ENCODE data around the gene LUC7L2. TPM values are rescaled to one million over a fixed set of nuclear protein-coding genes. Genes with fewer than 3 reads are reported as not detected.
A peak's percentile ranks its signal among the peaks of the same experiment; 100 is the strongest.
"Not testable (repeated sequence)": the region's sequence is repeated elsewhere in the genome, so short reads cannot be mapped to it uniquely, and the experiment has no call there.

Gene LUC7L2
- total RNA-seq, 1 experiment from 2014 or later: 145 TPM

DNA sequence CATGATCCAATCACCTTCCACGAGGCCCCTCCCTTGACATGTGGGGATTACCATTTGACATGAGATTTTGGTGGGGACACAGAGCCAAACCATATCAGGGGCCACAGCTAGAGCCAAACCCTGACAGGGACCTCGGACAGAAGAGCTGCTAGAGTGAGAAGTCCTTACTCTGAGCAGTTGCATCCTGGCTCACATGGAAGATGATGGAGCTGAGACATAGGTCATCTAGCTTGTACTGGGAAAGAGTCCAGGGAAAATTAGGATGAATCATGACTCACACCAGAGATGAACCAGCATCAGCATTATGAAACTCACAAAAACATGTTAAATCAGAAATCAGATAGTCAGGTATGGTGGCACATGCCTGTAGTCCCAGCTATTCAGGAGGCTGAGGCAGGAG lies 31.3 kb upstream of the LUC7L2 start:
- no TSS peak for BruUV-seq (replicated peaks)
- intact Hi-C loops (cut with micrococcal nuclease): no loop called here
- Mint-ChIP-seq H3K36me3 (ENCODE audit: insufficient read depth, unreplicated experiment) (no peaks in the 10 kb centered on the region), H3K4me1 (ENCODE audit: insufficient read depth, unreplicated experiment) (no peaks in the 10 kb centered on the region), H3K27ac (ENCODE audit: low read depth, unreplicated experiment) (no peak overlapping the region), H3K27me3 (ENCODE audit: insufficient read depth, unreplicated experiment) (no peaks in the 10 kb centered on the region), H3K9me3 (ENCODE audit: unreplicated experiment) (no peaks in the 10 kb centered on the region), H3K4me3 (ENCODE audit: unreplicated experiment) (no peak overlapping the region)
- ChIA-PET CTCF (interaction anchor here (0.6 to 1.1 kb wide), 4 partner anchors 12 to 1324 kb away, joined by 3 to 5 read pairs (median 3); no protein-coding TSS in a partner anchor), POLR2A (interaction anchor here (1.0 to 1.9 kb wide), 5 partner anchors 9 to 96 kb away, joined by 3 to 10 read pairs (median 5); partner anchors contain the start of gene LUC7L2)
- peak; percentile 87 for DNase-seq (ENCODE audit: unreplicated experiment)
- no peak for TF ChIP-seq CTCF (IDR thresholded peaks at IDR 0.05; ENCODE audit: unreplicated experiment)

- no peaks in the 10 kb centered on the region for H3K27me3 Mint-ChIP-seq (ENCODE audit: insufficient read depth, unreplicated experiment)
- ChIA-PET CTCF (interaction anchor here (0.7 kb wide), 2 partner anchors 10 to 16 kb away, joined by 3 to 4 read pairs; no protein-coding TSS in a partner anchor), POLR2A (interaction anchor here (1.7 to 1.9 kb wide), 3 partner anchors 30 to 96 kb away, joined by 4 to 6 read pairs (median 6); partner anchors contain the start of gene LUC7L2)
- DNase-seq (ENCODE audit: unreplicated experiment): no peak
- no peaks in the 10 kb centered on the region for H3K4me1 Mint-ChIP-seq (ENCODE audit: insufficient read depth, unreplicated experiment)
- intact Hi-C loops (cut with micrococcal nuclease): no loop called here
- no peaks in the 10 kb centered on the region for H3K36me3 Mint-ChIP-seq (ENCODE audit: insufficient read depth, unreplicated experiment)
- TF ChIP-seq CTCF (IDR thresholded peaks at IDR 0.05; ENCODE audit: unreplicated experiment): no peak
- BruUV-seq (replicated peaks): no TSS peak
- H3K9me3 Mint-ChIP-seq (ENCODE audit: unreplicated experiment): no peaks in the 10 kb centered on the region
- H3K4me3 Mint-ChIP-seq (ENCODE audit: unreplicated experiment): no peak overlapping the region
- no peak overlapping the region for H3K27ac Mint-ChIP-seq (ENCODE audit: low read depth, unreplicated experiment)
Measured at GRCh38 chr7:139329119-139329518, 30.6 kb upstream of the LUC7L2 start.

DNA sequence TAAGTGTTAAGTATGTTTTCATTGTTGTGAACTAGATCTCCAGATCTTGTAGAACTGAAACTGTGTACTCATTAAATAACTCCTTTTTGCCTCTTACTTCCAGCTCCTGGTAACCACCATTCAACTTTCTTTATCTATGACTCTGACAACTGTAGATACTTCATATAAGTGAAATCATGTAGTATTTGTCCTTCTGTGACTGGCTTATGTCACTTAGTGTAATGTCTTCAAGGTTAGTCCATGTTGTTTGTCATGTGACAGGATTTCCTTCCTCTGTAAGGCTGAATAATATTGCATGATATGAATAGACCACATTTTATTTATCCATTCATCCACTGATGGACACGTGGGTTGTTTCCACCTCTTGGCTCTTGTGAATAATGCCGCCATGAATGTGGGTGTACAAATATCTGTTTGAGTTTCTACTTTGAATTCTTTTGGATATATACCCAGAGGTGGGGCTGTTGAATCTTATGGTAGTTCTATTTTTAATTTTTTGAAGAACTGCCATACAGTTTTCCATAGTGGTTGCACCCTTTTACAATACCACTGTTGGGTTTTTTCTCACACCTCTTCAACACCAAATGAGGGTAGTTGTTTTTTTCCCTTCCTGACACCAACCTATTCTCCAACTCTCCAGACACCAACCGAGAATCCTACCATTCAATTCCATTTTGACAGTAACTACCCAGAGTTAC lies 29.2 kb upstream of the LUC7L2 start:
- TF ChIP-seq CTCF (IDR thresholded peaks at IDR 0.05; ENCODE audit: unreplicated experiment): no peak
- no peaks in the 10 kb centered on the region for H3K4me1 Mint-ChIP-seq (ENCODE audit: insufficient read depth, unreplicated experiment)
- no TSS peak for BruUV-seq (replicated peaks)
- H3K9me3 Mint-ChIP-seq (ENCODE audit: unreplicated experiment): no peaks in the 10 kb centered on the region
- intact Hi-C loops (cut with micrococcal nuclease): no loop called here
- no peak for DNase-seq (ENCODE audit: unreplicated experiment)
- no peaks in the 10 kb centered on the region for H3K36me3 Mint-ChIP-seq (ENCODE audit: insufficient read depth, unreplicated experiment)
- no peaks in the 10 kb centered on the region for H3K27me3 Mint-ChIP-seq (ENCODE audit: insufficient read depth, unreplicated experiment)
- H3K4me3 Mint-ChIP-seq (ENCODE audit: unreplicated experiment): no peak overlapping the region
- ChIA-PET POLR2A (interaction anchor here (0.6 to 2.0 kb wide), 3 partner anchors 10 to 233 kb away, joined by 4 to 12 read pairs (median 6); partner anchors contain the start of gene LUC7L2), CTCF (interaction anchor here (0.5 to 0.6 kb wide), 2 partner anchors 202 to 260 kb away, joined by 3 read pairs; no protein-coding TSS in a partner anchor)
- no peak overlapping the region for H3K27ac Mint-ChIP-seq (ENCODE audit: low read depth, unreplicated experiment)

GRCh38 chr7:139332697-139333359 lies 26.9 kb upstream of the LUC7L2 start:
- ChIA-PET POLR2A (no interaction called here), CTCF (interaction anchor here (0.7 to 1.2 kb wide), 2 partner anchors 10 to 698 kb away, joined by 3 read pairs; no protein-coding TSS in a partner anchor)
- no peaks in the 10 kb centered on the region for H3K4me1 Mint-ChIP-seq (ENCODE audit: insufficient read depth, unreplicated experiment)
- intact Hi-C loops (cut with micrococcal nuclease): no loop called here
- H3K27ac Mint-ChIP-seq (ENCODE audit: low read depth, unreplicated experiment): no peak overlapping the region
- H3K36me3 Mint-ChIP-seq (ENCODE audit: insufficient read depth, unreplicated experiment): no peaks in the 10 kb centered on the region
- H3K27me3 Mint-ChIP-seq (ENCODE audit: insufficient read depth, unreplicated experiment): no peaks in the 10 kb centered on the region
- no TSS peak for BruUV-seq (replicated peaks)
- no peak for TF ChIP-seq CTCF (IDR thresholded peaks at IDR 0.05; ENCODE audit: unreplicated experiment)
- DNase-seq (ENCODE audit: unreplicated experiment): no peak
- no peaks in the 10 kb centered on the region for H3K9me3 Mint-ChIP-seq (ENCODE audit: unreplicated experiment)
- no peak overlapping the region for H3K4me3 Mint-ChIP-seq (ENCODE audit: unreplicated experiment)

DNA sequence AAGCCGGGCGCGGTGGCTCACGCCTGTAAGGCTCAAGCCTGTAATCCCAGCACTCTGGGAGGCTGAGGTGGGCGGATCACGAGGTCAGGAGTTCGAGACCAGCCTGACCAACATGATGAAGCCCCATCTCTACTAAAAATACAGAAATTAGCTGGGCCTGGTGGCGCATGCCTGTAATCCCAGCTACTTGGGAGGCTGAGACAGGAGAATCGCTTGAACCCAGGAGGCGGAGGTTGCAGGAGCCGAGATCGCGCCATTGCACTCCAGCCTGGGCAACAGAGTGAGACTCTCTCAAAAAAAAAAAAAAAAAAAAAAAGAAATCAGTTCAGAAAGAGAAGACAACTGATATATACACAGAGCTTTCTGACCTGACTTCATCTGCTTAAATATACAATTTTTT lies 26.3 kb upstream of the LUC7L2 start:
- intact Hi-C loops (cut with micrococcal nuclease); POLR2A ChIA-PET; H3K27ac Mint-ChIP-seq (ENCODE audit: low read depth, unreplicated experiment); H3K27me3 Mint-ChIP-seq (ENCODE audit: insufficient read depth, unreplicated experiment); H3K4me1 Mint-ChIP-seq (ENCODE audit: insufficient read depth, unreplicated experiment); BruUV-seq (replicated peaks); H3K4me3 Mint-ChIP-seq (ENCODE audit: unreplicated experiment); H3K36me3 Mint-ChIP-seq (ENCODE audit: insufficient read depth, unreplicated experiment); H3K9me3 Mint-ChIP-seq (ENCODE audit: unreplicated experiment); DNase-seq (ENCODE audit: unreplicated experiment): not testable (repeated sequence)
- CTCF ChIA-PET: interaction anchor here (0.7 kb wide), 1 partner anchor 697 kb away, joined by 3 read pairs; no protein-coding TSS in a partner anchor
